Erythroblast (primary cell): ENCODE measurements around the gene PDIA5.

Experiments
- GATA1 ChIP-seq: IDR thresholded peaks from 2 replicates; pipeline ENCODE4 v1.6.1; 2011; ENCODE audit warnings: low read depth, mild to moderate bottlenecking, control low read depth, low read length, moderate library complexity
- POLR2A ChIP-seq: IDR thresholded peaks from 2 replicates; pipeline ENCODE4 v1.6.1; 2011; ENCODE audit warnings: mild to moderate bottlenecking, low read length

GRCh38 chr3:123072564-123072963, 5.7 kb downstream of the PDIA5 start:
- no peak for TF ChIP-seq POLR2A
- TF ChIP-seq GATA1: no peak
